Measurements from ENCODE around the gene AP3M1. TPM values are rescaled to one million over a fixed set of nuclear protein-coding genes. Genes with fewer than 3 reads are reported as not detected.

The AP3M1 gene
- total and polyA plus RNA-seq, 5 donors, result 12.6 to 29.5 (median 27.1) TPM

DNA sequence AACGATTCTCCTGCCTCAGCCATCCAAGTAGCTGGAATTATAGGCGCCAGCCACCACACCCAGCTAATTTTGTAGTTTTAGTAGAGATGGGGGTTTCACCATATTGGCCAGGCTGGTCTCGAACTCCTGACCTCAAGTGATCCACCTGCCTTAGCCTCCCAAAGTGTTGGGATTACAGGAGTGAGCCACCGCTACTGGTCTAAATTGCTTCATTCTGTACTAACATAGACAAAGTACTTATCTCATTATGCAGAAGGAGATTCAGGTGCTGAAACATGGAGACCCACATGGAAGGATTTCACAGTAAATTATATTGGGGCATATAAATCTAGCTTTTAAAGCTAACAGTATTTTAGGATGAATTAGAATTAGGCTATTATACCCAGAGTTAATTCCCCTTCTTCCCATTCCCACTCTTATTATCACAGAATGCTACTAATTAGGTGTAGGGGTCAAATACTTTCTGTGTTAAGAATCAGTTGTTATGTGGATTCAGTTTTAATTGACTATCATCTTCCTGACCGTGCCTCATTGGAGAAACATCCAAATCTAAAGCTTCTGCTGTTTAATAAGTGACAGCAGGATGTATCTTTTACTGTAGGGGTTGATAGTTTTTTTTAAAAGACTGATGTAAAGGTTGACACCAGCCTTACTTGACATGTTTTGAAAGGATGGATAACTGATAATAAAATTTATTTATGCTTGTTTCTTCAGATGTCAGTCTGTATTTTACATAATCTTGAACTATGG, 27.6 kb upstream of the AP3M1 start:
- no peaks in the 10 kb centered on the region for H3K9me3 ChIP-seq (ENCODE audit: control insufficient read depth, low read length)
- no peaks in the 10 kb centered on the region for H3K27me3 ChIP-seq (ENCODE audit: control insufficient read depth, insufficient read depth)
- H3K4me3 ChIP-seq (ENCODE audit: low read length), result no peak overlapping the region
- intact Hi-C loops (cut with DNase I), result no loop called here
- no peaks in the 10 kb centered on the region for H3K4me1 ChIP-seq (ENCODE audit: control insufficient read depth, insufficient read depth, low read length)
- ATAC-seq, result no peak
- no peak overlapping the region for H3K27ac ChIP-seq (ENCODE audit: low read length)
- WGBS, result 89% methylated on average over 5 of the region's 5 CpGs
- DNase-seq, result no peak

- 12% methylated on average over 13 of the region's 13 CpGs for WGBS
- Histone ChIP-seq H3K4me3 (ENCODE audit: low read length) (peak overlapping the region; percentile 45), H3K4me1 (ENCODE audit: control insufficient read depth, insufficient read depth, low read length) (no peaks in the 10 kb centered on the region), H3K27me3 (ENCODE audit: control insufficient read depth, insufficient read depth) (no peaks in the 10 kb centered on the region), H3K27ac (ENCODE audit: low read length) (peak overlapping the region; percentile 61), H3K9me3 (ENCODE audit: control insufficient read depth, low read length) (no peaks in the 10 kb centered on the region)
- DNase-seq (peak in 2 of 3 donors; percentile 67 to 73), ATAC-seq (peak in 1 of 2 donors; percentile 42)
- intact Hi-C loops (cut with DNase I), result no loop called here
These were observed 26.6 kb upstream of the AP3M1 start for GRCh38 chr10:74177140-74177677.

GRCh38 chr10:74176380-74177139, 25.9 kb upstream of the AP3M1 start:
- Histone ChIP-seq H3K4me1 (ENCODE audit: control insufficient read depth, insufficient read depth, low read length) (no peaks in the 10 kb centered on the region), H3K27ac (ENCODE audit: low read length) (peak overlapping the region; percentile 61), H3K9me3 (ENCODE audit: control insufficient read depth, low read length) (no peaks in the 10 kb centered on the region), H3K27me3 (ENCODE audit: control insufficient read depth, insufficient read depth) (no peaks in the 10 kb centered on the region), H3K4me3 (ENCODE audit: low read length) (peak overlapping the region; percentile 45)
- intact Hi-C loops (cut with DNase I), result no loop called here
- ATAC-seq (peak; percentile 98 to 99), DNase-seq (peak; percentile 95 to 98 (median 97))
- under 1% methylated on average over 72 of the region's 72 CpGs for WGBS

GRCh38 chr10:74175510-74176379, 25.1 kb upstream of the AP3M1 start:
- Histone ChIP-seq H3K27ac (ENCODE audit: low read length) (peak overlapping the region; percentile 61), H3K27me3 (ENCODE audit: control insufficient read depth, insufficient read depth) (no peaks in the 10 kb centered on the region), H3K4me3 (ENCODE audit: low read length) (peak overlapping the region; percentile 45), H3K4me1 (ENCODE audit: control insufficient read depth, insufficient read depth, low read length) (no peaks in the 10 kb centered on the region), H3K9me3 (ENCODE audit: control insufficient read depth, low read length) (no peaks in the 10 kb centered on the region)
- intact Hi-C loops (cut with DNase I), result no loop called here
- WGBS, result 27% methylated on average over 10 of the region's 10 CpGs
- ATAC-seq, result no peak
- no peak for DNase-seq

GRCh38 chr10:74174521-74174920, 23.9 kb upstream of the AP3M1 start:
- H3K27me3 ChIP-seq (ENCODE audit: control insufficient read depth, insufficient read depth), result no peaks in the 10 kb centered on the region
- intact Hi-C loops (cut with DNase I), result no loop called here
- no peak overlapping the region for H3K27ac ChIP-seq (ENCODE audit: low read length)
- H3K9me3 ChIP-seq (ENCODE audit: control insufficient read depth, low read length), result no peaks in the 10 kb centered on the region
- no peak for DNase-seq
- no peaks in the 10 kb centered on the region for H3K4me1 ChIP-seq (ENCODE audit: control insufficient read depth, insufficient read depth, low read length)
- WGBS, result 59% methylated on average over 3 of the region's 3 CpGs
- no peak overlapping the region for H3K4me3 ChIP-seq (ENCODE audit: low read length)
- ATAC-seq, result no peak

GRCh38 chr10:74171625-74172024, 21.0 kb upstream of the AP3M1 start:
- DNase-seq, result no peak
- 92% methylated on average over 2 of the region's 2 CpGs for WGBS
- ATAC-seq, result no peak
- Histone ChIP-seq H3K27ac (ENCODE audit: low read length) (no peak overlapping the region), H3K4me1 (ENCODE audit: control insufficient read depth, insufficient read depth, low read length) (no peaks in the 10 kb centered on the region), H3K9me3 (ENCODE audit: control insufficient read depth, low read length) (no peaks in the 10 kb centered on the region), H3K27me3 (ENCODE audit: control insufficient read depth, insufficient read depth) (no peaks in the 10 kb centered on the region), H3K4me3 (ENCODE audit: low read length) (no peak overlapping the region)
- intact Hi-C loops (cut with DNase I), result no loop called here

GRCh38 chr10:74167443-74167842, 16.8 kb upstream of the AP3M1 start:
- 42% methylated on average over 1 of the region's 1 CpG for WGBS
- intact Hi-C loops (cut with DNase I), result no loop called here
- H3K4me3 ChIP-seq (ENCODE audit: low read length), result no peak overlapping the region
- no peak for DNase-seq
- H3K4me1 ChIP-seq (ENCODE audit: control insufficient read depth, insufficient read depth, low read length), result no peaks in the 10 kb centered on the region
- no peaks in the 10 kb centered on the region for H3K9me3 ChIP-seq (ENCODE audit: control insufficient read depth, low read length)
- no peak overlapping the region for H3K27ac ChIP-seq (ENCODE audit: low read length)
- ATAC-seq, result no peak
- no peaks in the 10 kb centered on the region for H3K27me3 ChIP-seq (ENCODE audit: control insufficient read depth, insufficient read depth)

DNA sequence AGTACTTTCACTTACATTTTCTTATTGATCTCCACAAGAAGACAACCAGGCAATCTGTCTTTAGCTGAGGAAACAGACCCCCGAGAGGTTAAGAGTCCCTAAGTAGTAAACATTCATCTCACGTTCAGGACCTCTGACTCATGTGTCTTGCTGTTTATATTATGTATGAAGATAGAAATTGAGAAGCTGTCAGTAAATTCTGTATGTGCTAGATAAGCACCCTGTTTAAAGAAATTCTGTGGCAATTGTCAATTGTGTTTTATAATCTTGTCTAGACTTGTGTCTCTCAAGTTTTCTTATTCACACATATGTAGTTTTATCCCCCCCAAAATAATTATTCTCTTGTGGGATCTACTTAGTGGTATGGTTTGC, 14.9 kb upstream of the AP3M1 start:
- intact Hi-C loops (cut with DNase I), result no loop called here

GRCh38 chr10:74164716-74165529, 14.3 kb upstream of the AP3M1 start:
- no peak overlapping the region for H3K27ac ChIP-seq (ENCODE audit: low read length)
- DNase-seq, result no peak
- H3K4me1 ChIP-seq (ENCODE audit: control insufficient read depth, insufficient read depth, low read length), result no peaks in the 10 kb centered on the region
- intact Hi-C loops (cut with DNase I), result no loop called here
- H3K4me3 ChIP-seq (ENCODE audit: low read length), result no peak overlapping the region
- H3K9me3 ChIP-seq (ENCODE audit: control insufficient read depth, low read length), result no peaks in the 10 kb centered on the region
- WGBS, result 67% methylated on average over 6 of the region's 6 CpGs
- H3K27me3 ChIP-seq (ENCODE audit: control insufficient read depth, insufficient read depth), result no peaks in the 10 kb centered on the region
- no peak for ATAC-seq

More for the DNA sequence above, 14.9 kb upstream of the AP3M1 start:
- Histone ChIP-seq H3K27me3 (ENCODE audit: control insufficient read depth, insufficient read depth) (no peaks in the 10 kb centered on the region), H3K9me3 (ENCODE audit: control insufficient read depth, low read length) (no peaks in the 10 kb centered on the region), H3K4me3 (ENCODE audit: low read length) (no peak overlapping the region), H3K27ac (ENCODE audit: low read length) (no peak overlapping the region), H3K4me1 (ENCODE audit: control insufficient read depth, insufficient read depth, low read length) (no peaks in the 10 kb centered on the region)
- no peak for ATAC-seq
- WGBS, result 57% methylated on average over 2 of the region's 2 CpGs
- DNase-seq, result no peak
